Urothelium cell line (cell line): ENCODE results near the gene ZNF611.
A peak's percentile ranks its signal among the peaks of the same experiment; 100 is the strongest.
"Not testable (repeated sequence)": the region's sequence is repeated elsewhere in the genome, so short reads cannot be mapped to it uniquely, and the experiment has no call there.

ENCODE experiments used
- DNase-seq: peaks from one replicate; pipeline ENCODE4 v3.0.0; 2011; ENCODE audit warnings: low spot score, mixed read lengths
- FAIRE-seq: peaks from 2 replicates; lab custom pipeline; 2011; peaks lifted over from hg19 to GRCh38; lab: Jason Lieb, UNC

ZNF611 gene

GRCh38 chr19:52687684-52688083 lies 47.2 kb downstream of the ZNF611 start:
- DNase-seq (no peak), FAIRE-seq (no peak)

DNA sequence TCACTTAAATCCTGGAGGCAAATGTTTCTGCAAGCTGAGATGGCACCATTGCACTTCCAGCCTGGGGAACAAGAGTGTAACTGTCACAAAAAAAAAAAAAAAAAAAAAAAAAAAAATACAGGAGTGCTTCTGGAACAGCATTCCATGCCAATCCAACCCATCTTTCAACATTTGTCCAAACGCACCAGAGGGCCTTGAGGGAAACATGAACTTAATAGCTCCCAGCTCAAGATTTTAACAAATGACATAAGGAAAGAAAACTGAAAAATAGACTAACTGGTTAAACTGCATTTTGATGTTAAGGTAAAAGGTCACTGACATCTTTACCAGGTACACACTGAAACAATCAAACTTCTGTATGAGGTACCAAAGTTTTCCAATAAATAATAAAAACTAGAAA lies 49.0 kb downstream of the ZNF611 start:
- FAIRE-seq (no peak), DNase-seq (no peak)

- not testable (repeated sequence) for DNase-seq, FAIRE-seq
Observed at GRCh38 chr19:52681216-52681615, 53.6 kb downstream of the ZNF611 start.

DNA sequence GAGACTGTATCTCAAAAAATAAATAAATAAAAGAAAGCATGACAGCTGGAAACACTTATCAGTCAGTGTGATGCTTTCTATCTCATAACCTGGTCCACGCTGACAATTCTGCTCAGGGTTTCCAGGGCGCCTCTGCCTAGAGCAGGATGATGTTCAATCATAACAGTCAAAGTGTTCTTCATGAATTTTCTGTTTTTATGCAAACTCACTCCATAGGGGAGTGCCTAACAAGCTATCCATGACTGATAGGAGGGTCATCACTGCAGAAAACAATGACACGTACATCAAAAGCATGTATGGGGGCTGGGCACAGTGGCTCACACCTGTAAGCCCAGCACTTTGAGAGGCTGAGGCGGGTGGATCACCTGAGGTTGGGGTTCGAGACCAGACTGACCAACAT lies 55.2 kb downstream of the ZNF611 start:
- FAIRE-seq, result no peak
- DNase-seq, result no peak

- not testable (repeated sequence) for DNase-seq
Observed at GRCh38 chr19:52675239-52675638, 59.6 kb downstream of the ZNF611 start.

GRCh38 chr19:52673014-52673413 lies 61.8 kb downstream of the ZNF611 start:
- DNase-seq (no peak), FAIRE-seq (no peak)

More at GRCh38 chr19:52675239-52675638, 59.6 kb downstream of the ZNF611 start:
- FAIRE-seq, result not testable (repeated sequence)

GRCh38 chr19:52670046-52670445 lies 64.8 kb downstream of the ZNF611 start:
- no peak for FAIRE-seq

DNA sequence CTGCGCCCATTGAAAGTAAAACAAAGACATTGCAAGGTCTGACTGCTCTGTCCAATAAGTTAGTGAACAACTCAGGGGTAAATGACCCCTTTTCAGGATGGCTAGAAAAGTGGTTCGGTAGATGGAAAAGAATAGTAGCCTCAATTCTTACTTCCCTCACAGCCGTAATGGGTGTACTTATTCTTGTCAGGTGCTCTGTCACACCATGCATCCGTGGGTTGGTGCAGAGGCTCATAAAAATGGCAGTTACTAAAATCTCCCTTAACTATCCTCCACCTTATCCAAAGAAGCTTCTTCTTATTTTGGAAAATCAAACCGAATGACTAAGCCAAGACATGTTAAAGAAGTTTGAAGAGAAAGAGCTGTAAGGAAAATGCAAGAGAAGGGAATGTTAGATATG lies 65.3 kb downstream of the ZNF611 start:
- DNase-seq (no peak), FAIRE-seq (no peak)

More at GRCh38 chr19:52670046-52670445, 64.8 kb downstream of the ZNF611 start:
- DNase-seq, result no peak

GRCh38 chr19:52667972-52668371 lies 66.9 kb downstream of the ZNF611 start:
- no peak for FAIRE-seq

GRCh38 chr19:52666506-52666905 lies 68.3 kb downstream of the ZNF611 start:
- FAIRE-seq (no peak), DNase-seq (no peak)

More at GRCh38 chr19:52667972-52668371, 66.9 kb downstream of the ZNF611 start:
- no peak for DNase-seq

- no peak for DNase-seq
- FAIRE-seq, result no peak
Observed at GRCh38 chr19:52665529-52665928, 69.3 kb downstream of the ZNF611 start.

- DNase-seq, result no peak
- no peak for FAIRE-seq
Observed at GRCh38 chr19:52665027-52665426, 69.8 kb downstream of the ZNF611 start.

GRCh38 chr19:52664461-52664860 lies 70.4 kb downstream of the ZNF611 start:
- no peak for FAIRE-seq

DNA sequence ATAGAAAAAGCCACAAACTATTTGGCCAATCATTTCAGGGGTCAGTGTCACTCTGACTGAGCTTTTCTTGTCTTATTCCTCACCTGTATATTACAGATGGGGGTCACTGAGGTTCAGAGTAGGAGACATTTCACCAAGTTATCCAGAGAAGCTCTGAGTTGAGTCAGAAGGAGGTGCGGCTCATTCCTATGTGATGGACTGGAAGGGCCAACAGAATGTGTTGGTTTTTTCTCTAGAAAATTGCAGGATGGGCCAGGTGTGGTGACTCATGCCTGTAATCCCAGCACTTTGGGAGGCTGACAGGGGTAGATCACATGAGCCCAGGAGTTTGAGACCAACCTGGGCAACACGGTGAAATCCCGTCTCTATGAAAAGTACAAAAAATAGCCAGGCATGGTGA lies 72.2 kb downstream of the ZNF611 start:
- FAIRE-seq (no peak), DNase-seq (peak; percentile 31)

More at GRCh38 chr19:52664461-52664860, 70.4 kb downstream of the ZNF611 start:
- DNase-seq, result no peak

DNA sequence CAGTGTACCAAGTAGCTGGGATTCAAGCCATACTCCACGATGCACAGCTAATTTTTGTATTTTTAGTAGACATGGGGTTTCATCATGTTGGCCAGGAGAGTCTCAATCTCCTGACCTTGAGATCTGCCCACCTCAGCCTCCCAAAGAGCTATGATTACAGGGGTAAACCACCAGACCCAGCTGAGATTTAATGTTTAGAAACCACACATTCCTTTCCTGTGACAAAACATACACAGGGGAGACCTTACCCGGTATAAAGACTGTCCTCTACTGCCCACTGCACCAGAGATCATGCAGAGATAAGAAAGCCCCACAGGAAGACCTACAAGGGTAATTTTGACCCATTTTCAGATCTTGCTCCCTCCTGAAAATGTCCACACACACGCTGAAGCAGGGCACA lies 73.9 kb downstream of the ZNF611 start:
- FAIRE-seq, result no peak
- no peak for DNase-seq

GRCh38 chr19:52659013-52659412 lies 75.8 kb downstream of the ZNF611 start:
- no peak for FAIRE-seq
- DNase-seq, result no peak

GRCh38 chr19:52658595-52658994 lies 76.2 kb downstream of the ZNF611 start:
- DNase-seq (no peak), FAIRE-seq (no peak)

DNA sequence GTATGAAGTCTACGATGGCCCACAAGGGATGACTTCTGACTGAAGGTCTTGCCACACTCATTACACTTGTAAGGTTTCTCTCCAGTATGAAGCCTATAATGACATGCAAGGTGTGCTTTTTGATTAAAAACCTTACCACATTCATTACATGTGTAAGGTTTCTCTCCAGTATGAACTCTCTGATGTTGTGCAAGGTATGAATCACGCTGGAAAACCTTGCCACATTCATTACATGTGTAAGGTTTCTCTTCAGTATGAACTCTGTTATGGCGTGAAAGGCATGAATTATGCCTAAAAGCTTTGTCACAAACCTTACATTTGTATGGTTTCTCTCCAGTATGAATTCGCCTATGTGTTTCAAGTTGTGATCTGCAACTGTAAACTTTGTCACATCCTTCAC lies 81.7 kb downstream of the ZNF611 start:
- no peak for FAIRE-seq

More for the DNA sequence above, 81.7 kb downstream of the ZNF611 start:
- DNase-seq, result no peak
